ENCODE data around the gene SLC13A2. TPM values are rescaled to one million over a fixed set of nuclear protein-coding genes. Genes with fewer than 3 reads are reported as not detected.

The SLC13A2 gene
- total RNA-seq, 1 experiment from 2014 or later: not detected

DNA sequence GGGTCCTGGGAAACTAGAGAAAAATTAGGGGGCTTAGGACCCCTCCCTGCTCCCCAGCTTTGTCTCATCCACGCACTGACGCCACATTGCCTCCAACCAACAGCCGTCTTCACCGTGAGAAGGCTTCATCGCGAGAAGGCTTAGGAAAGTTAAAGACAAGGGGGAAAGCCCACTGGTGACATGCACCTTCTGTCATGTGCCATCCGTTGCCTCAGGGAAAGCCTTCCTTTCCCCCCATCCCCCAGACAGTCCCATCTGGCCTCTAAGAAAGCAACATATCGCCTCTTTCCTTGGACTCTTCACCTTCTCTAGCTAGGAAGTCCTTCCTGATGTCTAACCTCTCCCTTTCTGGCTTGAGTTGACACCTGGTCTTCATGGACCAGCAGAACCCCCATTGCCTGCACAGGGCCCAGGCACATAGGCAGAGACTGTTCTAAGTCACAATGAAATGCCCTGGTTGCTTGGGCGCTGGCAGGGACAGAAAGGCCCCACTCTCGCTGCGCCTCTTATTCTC is 34.8 kb downstream of the SLC13A2 start:
- RAD21 ChIA-PET (ENCODE audit: low non-redundant PET in 1 of 2, low total read pairs in 2 of 2, uncharacterized antibody in 2 of 2, unreplicated experiment in 2 of 2): no interaction called here
- no peak overlapping the region for H3K4me2 ChIP-seq (ENCODE audit: low read length)
- H3K27ac ChIP-seq (ENCODE audit: low read depth, low read length): no peak overlapping the region
- ATAC-seq (no peak), DNase-seq (ENCODE audit: low read depth, low spot score) (no peak)
- no TSS peak for BruUV-seq (replicated peaks)
- no peaks in the 10 kb centered on the region for H3K9me2 ChIP-seq (ENCODE audit: insufficient read depth)
- peaks cover 4% of the 10 kb centered on the region; the same call in 1 of the 2 replicates for H3K27me3 ChIP-seq (ENCODE audit: insufficient read depth, low read length)
- no peaks in the 10 kb centered on the region for H3K36me3 ChIP-seq (ENCODE audit: control insufficient read depth in 1 of 2, insufficient read depth in 2 of 2, low read length in 2 of 2)
- no peak for TF ChIP-seq POLR2AphosphoS5 (IDR thresholded peaks at IDR 0.05; ENCODE audit: low read depth, low read length)
- TF ChIP-seq, protein P1, sequence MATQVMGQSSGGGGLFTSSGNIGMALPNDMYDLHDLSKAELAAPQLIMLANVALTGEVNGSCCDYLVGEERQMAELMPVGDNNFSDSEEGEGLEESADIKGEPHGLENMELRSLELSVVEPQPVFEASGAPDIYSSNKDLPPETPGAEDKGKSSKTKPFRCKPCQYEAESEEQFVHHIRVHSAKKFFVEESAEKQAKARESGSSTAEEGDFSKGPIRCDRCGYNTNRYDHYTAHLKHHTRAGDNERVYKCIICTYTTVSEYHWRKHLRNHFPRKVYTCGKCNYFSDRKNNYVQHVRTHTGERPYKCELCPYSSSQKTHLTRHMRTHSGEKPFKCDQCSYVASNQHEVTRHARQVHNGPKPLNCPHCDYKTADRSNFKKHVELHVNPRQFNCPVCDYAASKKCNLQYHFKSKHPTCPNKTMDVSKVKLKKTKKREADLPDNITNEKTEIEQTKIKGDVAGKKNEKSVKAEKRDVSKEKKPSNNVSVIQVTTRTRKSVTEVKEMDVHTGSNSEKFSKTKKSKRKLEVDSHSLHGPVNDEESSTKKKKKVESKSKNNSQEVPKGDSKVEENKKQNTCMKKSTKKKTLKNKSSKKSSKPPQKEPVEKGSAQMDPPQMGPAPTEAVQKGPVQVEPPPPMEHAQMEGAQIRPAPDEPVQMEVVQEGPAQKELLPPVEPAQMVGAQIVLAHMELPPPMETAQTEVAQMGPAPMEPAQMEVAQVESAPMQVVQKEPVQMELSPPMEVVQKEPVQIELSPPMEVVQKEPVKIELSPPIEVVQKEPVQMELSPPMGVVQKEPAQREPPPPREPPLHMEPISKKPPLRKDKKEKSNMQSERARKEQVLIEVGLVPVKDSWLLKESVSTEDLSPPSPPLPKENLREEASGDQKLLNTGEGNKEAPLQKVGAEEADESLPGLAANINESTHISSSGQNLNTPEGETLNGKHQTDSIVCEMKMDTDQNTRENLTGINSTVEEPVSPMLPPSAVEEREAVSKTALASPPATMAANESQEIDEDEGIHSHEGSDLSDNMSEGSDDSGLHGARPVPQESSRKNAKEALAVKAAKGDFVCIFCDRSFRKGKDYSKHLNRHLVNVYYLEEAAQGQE (IDR thresholded peaks at IDR 0.05; ENCODE audit: low read depth): no peak
- TF ChIP-seq EGR1 (IDR thresholded peaks at IDR 0.05; ENCODE audit: low read depth): no peak
- TF ChIP-seq TCF7L2 (IDR thresholded peaks at IDR 0.05; ENCODE audit: borderline replicate concordance, extremely low read depth, insufficient read depth, insufficient read length): no peak
- no peak for TF ChIP-seq YY1 (IDR thresholded peaks at IDR 0.05; ENCODE audit: extremely low read depth, insufficient replicate concordance, low read depth, low read length)
- TF ChIP-seq SRF (IDR thresholded peaks at IDR 0.05; ENCODE audit: low read depth): no peak
- TF ChIP-seq, protein P2, sequence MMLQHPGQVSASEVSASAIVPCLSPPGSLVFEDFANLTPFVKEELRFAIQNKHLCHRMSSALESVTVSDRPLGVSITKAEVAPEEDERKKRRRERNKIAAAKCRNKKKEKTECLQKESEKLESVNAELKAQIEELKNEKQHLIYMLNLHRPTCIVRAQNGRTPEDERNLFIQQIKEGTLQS (IDR thresholded peaks at IDR 0.05): no peak
- TF ChIP-seq CBX3 (IDR thresholded peaks at IDR 0.05; ENCODE audit: low read depth): no peak
- TF ChIP-seq, protein P3, sequence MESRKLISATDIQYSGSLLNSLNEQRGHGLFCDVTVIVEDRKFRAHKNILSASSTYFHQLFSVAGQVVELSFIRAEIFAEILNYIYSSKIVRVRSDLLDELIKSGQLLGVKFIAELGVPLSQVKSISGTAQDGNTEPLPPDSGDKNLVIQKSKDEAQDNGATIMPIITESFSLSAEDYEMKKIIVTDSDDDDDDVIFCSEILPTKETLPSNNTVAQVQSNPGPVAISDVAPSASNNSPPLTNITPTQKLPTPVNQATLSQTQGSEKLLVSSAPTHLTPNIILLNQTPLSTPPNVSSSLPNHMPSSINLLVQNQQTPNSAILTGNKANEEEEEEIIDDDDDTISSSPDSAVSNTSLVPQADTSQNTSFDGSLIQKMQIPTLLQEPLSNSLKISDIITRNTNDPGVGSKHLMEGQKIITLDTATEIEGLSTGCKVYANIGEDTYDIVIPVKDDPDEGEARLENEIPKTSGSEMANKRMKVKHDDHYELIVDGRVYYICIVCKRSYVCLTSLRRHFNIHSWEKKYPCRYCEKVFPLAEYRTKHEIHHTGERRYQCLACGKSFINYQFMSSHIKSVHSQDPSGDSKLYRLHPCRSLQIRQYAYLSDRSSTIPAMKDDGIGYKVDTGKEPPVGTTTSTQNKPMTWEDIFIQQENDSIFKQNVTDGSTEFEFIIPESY (IDR thresholded peaks at IDR 0.05; ENCODE audit: extremely low read depth, insufficient replicate concordance, low read length): no peak
- no peak for TF ChIP-seq ELF1 (IDR thresholded peaks at IDR 0.05; ENCODE audit: borderline replicate concordance, low read depth)
- TF ChIP-seq ZFX (IDR thresholded peaks at IDR 0.05): no peak
- TF ChIP-seq, protein P4, sequence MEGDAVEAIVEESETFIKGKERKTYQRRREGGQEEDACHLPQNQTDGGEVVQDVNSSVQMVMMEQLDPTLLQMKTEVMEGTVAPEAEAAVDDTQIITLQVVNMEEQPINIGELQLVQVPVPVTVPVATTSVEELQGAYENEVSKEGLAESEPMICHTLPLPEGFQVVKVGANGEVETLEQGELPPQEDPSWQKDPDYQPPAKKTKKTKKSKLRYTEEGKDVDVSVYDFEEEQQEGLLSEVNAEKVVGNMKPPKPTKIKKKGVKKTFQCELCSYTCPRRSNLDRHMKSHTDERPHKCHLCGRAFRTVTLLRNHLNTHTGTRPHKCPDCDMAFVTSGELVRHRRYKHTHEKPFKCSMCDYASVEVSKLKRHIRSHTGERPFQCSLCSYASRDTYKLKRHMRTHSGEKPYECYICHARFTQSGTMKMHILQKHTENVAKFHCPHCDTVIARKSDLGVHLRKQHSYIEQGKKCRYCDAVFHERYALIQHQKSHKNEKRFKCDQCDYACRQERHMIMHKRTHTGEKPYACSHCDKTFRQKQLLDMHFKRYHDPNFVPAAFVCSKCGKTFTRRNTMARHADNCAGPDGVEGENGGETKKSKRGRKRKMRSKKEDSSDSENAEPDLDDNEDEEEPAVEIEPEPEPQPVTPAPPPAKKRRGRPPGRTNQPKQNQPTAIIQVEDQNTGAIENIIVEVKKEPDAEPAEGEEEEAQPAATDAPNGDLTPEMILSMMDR (IDR thresholded peaks at IDR 0.05 in 2 of 3, conservative IDR thresholded peaks at IDR 0.05 in 1 of 3; ENCODE audit: borderline replicate concordance in 1 of 3, insufficient read depth in 1 of 3, low read depth in 2 of 3, low read length in 2 of 3): no peak
- no peak for TF ChIP-seq EZH2phosphoT487 (IDR thresholded peaks at IDR 0.05; ENCODE audit: borderline replicate concordance)
- no peak for TF ChIP-seq EZH2 (IDR thresholded peaks at IDR 0.05)
- no peak for TF ChIP-seq RAD21 (IDR thresholded peaks at IDR 0.05; ENCODE audit: low read depth)
- TF ChIP-seq, protein P5, sequence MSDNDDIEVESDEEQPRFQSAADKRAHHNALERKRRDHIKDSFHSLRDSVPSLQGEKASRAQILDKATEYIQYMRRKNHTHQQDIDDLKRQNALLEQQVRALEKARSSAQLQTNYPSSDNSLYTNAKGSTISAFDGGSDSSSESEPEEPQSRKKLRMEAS (IDR thresholded peaks at IDR 0.05): no peak
- no peak for TF ChIP-seq SP1 (IDR thresholded peaks at IDR 0.05; ENCODE audit: low read depth)
- TF ChIP-seq CEBPB (IDR thresholded peaks at IDR 0.05; ENCODE audit: low read depth): no peak
- no peak for TF ChIP-seq SIN3A (IDR thresholded peaks at IDR 0.05; ENCODE audit: low read depth)
- no peak for TF ChIP-seq FOSL1 (IDR thresholded peaks at IDR 0.05; ENCODE audit: low read depth)
- CTCF ChIA-PET: no interaction called here
- POLR2A ChIA-PET: no interaction called here
- no peaks in the 10 kb centered on the region for H3K9me3 ChIP-seq (ENCODE audit: control insufficient read depth in 1 of 2, insufficient read depth in 1 of 2, low read depth in 1 of 2, low read length in 2 of 2)
- no peak overlapping the region for H2AFZ ChIP-seq (ENCODE audit: low read depth, low read length, poor library complexity, severe bottlenecking)
- H3K79me2 ChIP-seq (ENCODE audit: insufficient read depth, low read length): no peaks in the 10 kb centered on the region
- no peak overlapping the region for H3K9ac ChIP-seq (ENCODE audit: low read length)
- no peaks in the 10 kb centered on the region for H3K4me1 ChIP-seq (ENCODE audit: control insufficient read depth in 1 of 2, insufficient read depth in 2 of 2, low read length in 2 of 2)
- intact Hi-C loops (cut with micrococcal nuclease): no loop called here
- no peaks in the 10 kb centered on the region for H4K20me1 ChIP-seq (ENCODE audit: insufficient read depth)
- H3K4me3 ChIP-seq (replicated peaks in 1 of 2; ENCODE audit: low read depth in 1 of 2, low read length in 2 of 2): no peak overlapping the region

Data from HCT116 (cell line).